Hepatocyte (in vitro differentiated cells): ENCODE data around the gene NARS2.

Experiments used
- EZH2 ChIP-seq: fragments of 200-600 bp; sonication (generic); IDR thresholded peaks from 2 replicates; pipeline ENCODE4 v1.6.1; 2016; ENCODE audit warnings: antibody characterized with exemption, mild to moderate bottlenecking, borderline replicate concordance
- TF ChIP-seq, protein P1 (sequence below): fragments of 200-600 bp; sonication (generic); IDR thresholded peaks from 2 replicates; pipeline ENCODE4 v1.5.1; 2016; ENCODE audit warnings: antibody characterized with exemption, mild to moderate bottlenecking; ENCODE audit not compliant: poor library complexity

DNA sequence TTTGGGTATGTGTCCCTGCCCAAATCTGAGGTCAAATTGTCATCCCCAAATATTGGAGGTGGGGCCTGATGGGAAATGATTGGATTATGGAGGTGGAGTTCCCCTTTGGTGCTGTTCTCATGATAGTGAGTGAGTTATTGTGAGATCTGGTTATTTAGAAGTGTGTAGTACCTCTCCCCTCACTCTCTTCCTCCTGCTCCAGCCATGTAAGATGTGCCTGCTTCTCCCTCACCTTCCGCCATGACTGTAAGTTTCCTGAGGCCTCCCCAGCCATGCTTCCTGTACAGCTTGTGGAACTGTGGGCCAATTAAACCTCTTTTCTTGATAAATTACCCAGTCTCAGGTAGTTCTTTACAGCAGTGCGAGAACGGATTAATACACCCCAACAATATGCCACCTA, 166.0 kb downstream of the NARS2 start:
- TF ChIP-seq, protein P1, sequence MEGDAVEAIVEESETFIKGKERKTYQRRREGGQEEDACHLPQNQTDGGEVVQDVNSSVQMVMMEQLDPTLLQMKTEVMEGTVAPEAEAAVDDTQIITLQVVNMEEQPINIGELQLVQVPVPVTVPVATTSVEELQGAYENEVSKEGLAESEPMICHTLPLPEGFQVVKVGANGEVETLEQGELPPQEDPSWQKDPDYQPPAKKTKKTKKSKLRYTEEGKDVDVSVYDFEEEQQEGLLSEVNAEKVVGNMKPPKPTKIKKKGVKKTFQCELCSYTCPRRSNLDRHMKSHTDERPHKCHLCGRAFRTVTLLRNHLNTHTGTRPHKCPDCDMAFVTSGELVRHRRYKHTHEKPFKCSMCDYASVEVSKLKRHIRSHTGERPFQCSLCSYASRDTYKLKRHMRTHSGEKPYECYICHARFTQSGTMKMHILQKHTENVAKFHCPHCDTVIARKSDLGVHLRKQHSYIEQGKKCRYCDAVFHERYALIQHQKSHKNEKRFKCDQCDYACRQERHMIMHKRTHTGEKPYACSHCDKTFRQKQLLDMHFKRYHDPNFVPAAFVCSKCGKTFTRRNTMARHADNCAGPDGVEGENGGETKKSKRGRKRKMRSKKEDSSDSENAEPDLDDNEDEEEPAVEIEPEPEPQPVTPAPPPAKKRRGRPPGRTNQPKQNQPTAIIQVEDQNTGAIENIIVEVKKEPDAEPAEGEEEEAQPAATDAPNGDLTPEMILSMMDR: no peak
- no peak for TF ChIP-seq EZH2
